T-helper 1 cell treated with Interleukin-12 subunit alpha and Interleukin-12 subunit beta and Interleukin-4 antibody, amounts not matched to agents 30 μg/mL and 1 μg/mL, for 36 hours (primary cell): ENCODE results near the gene NT5C3B.

Experiments used
- H3K27ac Mint-ChIP-seq: one replicate; pipeline ENCODE4 v1.8.0; 2021; ENCODE audit warnings: mild to moderate bottlenecking, mixed read lengths
- H3K27me3 Mint-ChIP-seq: one replicate; pipeline ENCODE4 v1.8.0; 2021; ENCODE audit warnings: low read depth, mixed read lengths
- H3K36me3 Mint-ChIP-seq: one replicate; pipeline ENCODE4 v1.8.0; 2021; ENCODE audit warnings: low read depth, mixed read lengths
- H3K4me1 Mint-ChIP-seq: one replicate; pipeline ENCODE4 v1.8.0; 2021; ENCODE audit warnings: low read depth, mixed read lengths
- H3K4me3 Mint-ChIP-seq: one replicate; pipeline ENCODE4 v1.8.0; 2021; ENCODE audit warnings: mild to moderate bottlenecking, moderate library complexity, mixed read lengths
- H3K9me3 Mint-ChIP-seq: one replicate; pipeline ENCODE4 v1.8.0; 2021; ENCODE audit warnings: mixed read lengths

Gene NT5C3B

DNA sequence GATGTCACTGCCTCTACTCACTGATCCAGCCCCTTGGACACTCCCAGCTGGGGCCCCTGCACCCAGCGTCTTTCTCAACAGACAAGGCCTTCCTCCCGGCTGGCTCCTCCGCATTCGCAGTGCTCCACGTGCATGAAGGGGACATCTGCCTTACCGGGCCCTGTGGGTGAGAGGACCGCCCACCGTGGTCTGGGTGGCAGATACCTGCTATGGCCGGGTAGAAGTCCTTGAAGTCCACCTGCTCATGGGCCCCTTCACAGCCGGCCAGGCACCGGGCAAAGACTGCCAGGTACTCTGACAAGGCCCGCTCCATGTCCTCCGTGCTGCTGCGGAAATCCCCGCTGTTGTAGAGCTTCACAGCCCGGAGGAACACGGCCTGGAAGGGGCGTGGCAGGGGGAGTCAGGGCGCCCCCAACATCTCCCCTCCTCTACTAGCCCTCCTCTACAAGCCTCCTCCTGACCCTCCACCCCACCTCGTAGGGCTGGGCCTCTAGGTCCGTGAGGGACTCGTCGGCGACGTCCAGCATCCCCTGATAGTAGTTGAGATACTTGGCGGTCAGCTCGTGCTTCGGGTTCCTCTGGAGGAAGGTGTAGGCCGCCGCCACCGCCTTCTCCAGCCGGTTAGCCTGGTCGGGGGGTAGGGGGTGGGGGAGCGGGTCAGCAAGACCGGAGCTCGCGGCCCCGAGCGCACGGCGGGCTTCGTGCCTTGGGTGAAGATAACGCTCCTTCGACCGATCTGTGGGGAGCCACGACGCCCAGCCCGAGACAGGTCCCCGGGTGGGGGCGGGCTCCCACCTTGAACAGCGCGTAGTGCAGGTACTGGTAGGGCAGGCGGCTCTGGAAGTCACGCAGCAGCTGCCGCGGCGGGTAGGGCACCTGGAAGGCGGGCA lies 25.1 kb downstream of the NT5C3B start:
- peak overlapping the region; percentile 53 for H3K4me3 Mint-ChIP-seq
- H3K9me3 Mint-ChIP-seq = no peaks in the 10 kb centered on the region
- no peak overlapping the region for H3K27ac Mint-ChIP-seq
- peaks cover 7% of the 10 kb centered on the region for H3K4me1 Mint-ChIP-seq
- no peaks in the 10 kb centered on the region for H3K36me3 Mint-ChIP-seq
- peaks cover 25% of the 10 kb centered on the region for H3K27me3 Mint-ChIP-seq

DNA sequence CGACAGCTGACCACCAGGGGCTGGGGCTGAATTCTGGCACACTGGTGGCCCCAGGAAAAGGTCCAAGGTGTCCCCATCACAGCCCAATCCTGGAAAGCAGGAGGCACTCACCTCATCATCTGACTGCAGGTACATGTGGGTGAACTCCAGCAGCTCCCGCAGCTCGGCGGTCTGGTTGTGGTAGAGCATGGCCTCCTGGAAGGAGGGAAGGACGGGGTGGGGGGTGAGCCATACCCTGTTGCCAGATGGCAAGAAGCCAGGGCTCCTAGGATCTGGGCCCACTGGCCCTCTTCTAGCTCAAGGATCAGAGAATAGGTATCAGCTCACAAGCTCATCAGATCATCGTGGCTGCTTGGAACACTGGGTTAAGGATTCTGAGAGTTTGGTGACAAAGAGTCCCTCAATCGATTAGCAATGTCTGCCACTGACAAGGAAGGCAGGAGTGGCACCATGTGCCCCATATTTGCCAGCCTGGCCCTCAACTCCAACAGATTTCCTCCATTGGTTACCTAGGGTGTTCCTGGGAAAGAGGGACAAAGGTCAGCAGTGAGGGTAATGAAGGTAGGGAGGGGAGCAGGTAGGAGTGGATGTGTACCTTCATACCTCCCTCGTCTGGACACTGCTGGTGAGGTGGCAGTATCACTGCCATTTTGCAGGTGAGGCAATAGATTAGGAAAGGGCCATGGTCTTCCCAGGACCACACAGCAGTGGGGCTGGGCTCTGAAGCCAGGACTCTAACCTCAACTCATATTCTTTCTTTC lies 29.2 kb downstream of the NT5C3B start:
- Mint-ChIP-seq H3K27me3 (peaks cover 12% of the 10 kb centered on the region), H3K4me3 (no peak overlapping the region), H3K36me3 (no peaks in the 10 kb centered on the region), H3K4me1 (peaks cover 4% of the 10 kb centered on the region), H3K27ac (no peak overlapping the region), H3K9me3 (no peaks in the 10 kb centered on the region)

DNA sequence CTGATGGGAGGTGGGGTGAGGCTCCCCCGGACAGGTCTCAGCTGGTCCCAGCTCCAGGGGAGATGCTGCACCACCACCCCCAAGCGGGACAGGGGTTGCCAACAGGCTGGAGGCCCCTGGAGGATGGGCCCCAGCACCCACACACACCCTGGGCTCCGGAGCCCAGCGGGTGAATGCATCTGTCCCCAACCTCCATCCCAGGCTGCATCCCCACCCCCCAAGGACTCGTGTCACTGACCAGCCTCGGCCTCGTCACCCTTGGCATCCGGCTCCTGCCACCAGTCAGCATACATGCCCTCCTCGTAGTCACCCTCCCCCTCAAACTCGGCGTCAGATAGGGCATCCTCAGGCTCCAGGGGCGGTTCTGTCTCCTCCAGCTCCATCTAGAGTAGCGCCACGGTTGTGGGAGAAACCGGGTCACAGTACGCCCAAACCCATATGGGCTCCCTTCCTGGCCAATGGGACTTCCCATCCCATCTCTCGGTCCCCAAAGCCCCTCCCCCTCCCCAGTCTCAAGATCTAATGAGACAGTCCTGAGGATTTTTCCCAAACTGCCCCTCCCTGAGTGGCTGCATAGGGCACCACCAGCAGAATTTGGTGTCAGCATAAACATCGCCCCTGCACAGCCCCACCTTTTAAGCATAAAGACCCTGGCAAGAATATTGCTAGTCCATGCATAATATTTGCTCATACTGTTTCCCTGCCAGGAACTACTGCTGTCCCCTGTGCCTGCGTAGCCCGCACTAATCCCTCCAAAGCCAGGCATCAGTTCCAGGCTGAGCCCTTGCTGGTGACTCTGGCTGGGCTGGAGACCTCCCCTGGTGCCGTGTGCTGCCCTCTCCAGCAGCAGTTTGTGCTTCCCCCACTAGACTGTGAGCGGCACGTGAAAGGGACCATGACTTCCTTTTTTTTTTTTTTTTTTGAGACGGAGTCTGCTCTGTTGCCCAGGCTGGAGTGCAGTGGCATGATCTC lies 32.7 kb downstream of the NT5C3B start:
- no peak overlapping the region for H3K27ac Mint-ChIP-seq
- H3K9me3 Mint-ChIP-seq = no peaks in the 10 kb centered on the region

DNA sequence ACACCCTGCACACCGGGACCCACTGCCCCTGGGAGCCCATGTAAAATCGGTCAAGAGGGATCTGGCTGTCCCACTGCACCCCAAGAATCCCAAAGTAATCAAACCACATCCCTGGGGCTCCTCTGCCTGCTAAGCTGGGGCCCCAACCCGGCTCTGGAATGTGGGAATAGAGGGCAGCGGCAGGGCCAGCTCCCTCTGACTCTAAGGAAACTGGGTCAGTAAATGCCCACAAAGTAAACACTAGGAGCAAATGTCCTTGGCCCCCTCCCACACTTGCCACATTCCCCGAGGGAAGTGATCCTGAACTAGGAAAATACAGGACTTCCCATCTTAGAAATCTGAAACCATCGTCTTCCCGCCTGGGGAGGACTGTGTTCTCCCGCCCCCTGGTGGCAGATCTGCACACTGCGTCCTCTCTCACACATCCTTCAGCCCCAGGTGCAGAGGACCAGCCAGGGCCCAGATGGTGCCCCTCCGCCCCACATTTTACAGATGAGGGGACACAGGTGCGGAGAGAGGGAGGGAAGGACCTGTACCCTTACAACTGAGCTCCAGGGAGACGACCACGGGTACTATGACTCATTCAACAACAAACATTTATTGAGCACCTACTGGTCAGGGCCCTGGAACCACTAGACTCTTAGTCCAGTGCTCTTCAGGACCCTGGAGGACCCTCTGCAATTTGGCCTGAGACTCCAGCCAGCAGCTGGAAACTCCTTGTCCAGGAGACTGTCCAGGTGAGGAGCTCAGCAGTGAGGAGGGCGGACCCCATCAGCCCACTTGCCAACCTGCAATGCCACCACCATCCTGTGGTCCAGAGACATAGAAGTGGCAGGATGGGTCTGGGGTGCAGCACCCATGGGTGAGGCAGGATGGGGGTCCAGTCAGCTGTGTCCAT lies 34.4 kb downstream of the NT5C3B start:
- no peak overlapping the region for H3K4me3 Mint-ChIP-seq
- H3K36me3 Mint-ChIP-seq = no peaks in the 10 kb centered on the region
- H3K27me3 Mint-ChIP-seq = no peaks in the 10 kb centered on the region
- no peaks in the 10 kb centered on the region for H3K9me3 Mint-ChIP-seq
- peaks cover 3% of the 10 kb centered on the region for H3K4me1 Mint-ChIP-seq
- H3K27ac Mint-ChIP-seq = no peak overlapping the region

More for the DNA sequence above, 32.7 kb downstream of the NT5C3B start:
- Mint-ChIP-seq H3K27me3 (no peaks in the 10 kb centered on the region), H3K36me3 (no peaks in the 10 kb centered on the region), H3K4me1 (peaks cover 3% of the 10 kb centered on the region), H3K4me3 (no peak overlapping the region)

DNA sequence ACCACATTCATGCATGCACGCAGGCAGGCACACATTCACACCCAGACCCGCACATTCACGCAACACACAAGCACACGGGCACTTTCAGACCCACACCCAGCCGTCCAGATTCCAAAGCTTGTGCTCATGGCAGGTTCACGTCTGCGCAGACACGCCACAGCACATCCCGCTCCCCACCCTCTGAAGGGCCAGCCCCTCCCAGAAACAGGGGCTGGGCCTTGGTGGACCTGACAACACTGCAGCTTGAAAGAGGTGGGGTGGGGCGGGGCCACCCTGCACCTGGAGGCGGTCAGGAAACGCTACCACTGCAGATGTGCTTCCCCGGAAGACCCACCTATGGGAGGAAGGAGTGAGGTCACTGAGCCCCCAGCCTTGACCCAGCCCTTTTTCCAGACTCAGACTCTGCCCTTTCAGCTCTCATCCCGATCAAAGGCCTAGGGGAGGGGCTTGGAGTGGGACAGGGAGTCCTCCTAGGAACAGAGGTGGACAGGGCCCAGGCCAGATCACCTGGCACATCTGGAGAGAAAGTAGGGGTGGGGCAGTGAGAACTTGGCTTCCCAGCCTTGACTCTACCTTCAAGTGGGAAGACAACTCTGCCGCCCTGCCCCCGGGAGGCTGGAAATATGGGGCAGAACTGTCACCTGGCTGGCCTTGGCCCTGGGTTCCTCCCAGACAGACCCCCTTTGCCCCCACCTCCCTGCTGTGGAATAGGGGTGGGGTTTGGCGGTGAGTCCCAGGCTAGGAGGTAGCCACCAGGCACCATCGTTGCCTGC lies 35.2 kb downstream of the NT5C3B start:
- no peak overlapping the region for H3K27ac Mint-ChIP-seq
- H3K9me3 Mint-ChIP-seq = no peaks in the 10 kb centered on the region
- no peaks in the 10 kb centered on the region for H3K36me3 Mint-ChIP-seq
- peaks cover 3% of the 10 kb centered on the region for H3K4me1 Mint-ChIP-seq
- no peak overlapping the region for H3K4me3 Mint-ChIP-seq
- no peaks in the 10 kb centered on the region for H3K27me3 Mint-ChIP-seq

DNA sequence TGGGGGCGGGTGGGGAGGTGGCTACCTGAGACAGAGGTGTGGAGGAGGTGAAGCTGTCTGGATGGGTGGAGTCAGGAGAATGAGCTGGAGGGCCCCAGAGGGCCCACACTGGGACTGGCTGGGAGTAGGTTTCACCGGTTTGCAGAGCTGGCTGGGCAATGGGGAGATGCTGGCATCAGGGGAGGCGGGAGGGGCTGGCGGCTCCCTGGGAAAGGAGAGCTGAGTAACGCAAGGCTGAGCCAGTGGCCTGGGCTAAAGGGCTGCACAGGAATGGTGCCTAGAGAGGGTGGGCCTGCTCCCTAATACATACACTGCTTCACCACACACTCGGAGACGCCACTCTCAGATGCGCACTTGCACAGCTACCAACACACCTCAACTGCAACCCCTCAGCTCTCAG lies 36.7 kb downstream of the NT5C3B start:
- peaks cover 3% of the 10 kb centered on the region for H3K4me1 Mint-ChIP-seq
- H3K27me3 Mint-ChIP-seq = no peaks in the 10 kb centered on the region
- no peak overlapping the region for H3K4me3 Mint-ChIP-seq
- no peaks in the 10 kb centered on the region for H3K9me3 Mint-ChIP-seq
- no peak overlapping the region for H3K27ac Mint-ChIP-seq
- no peaks in the 10 kb centered on the region for H3K36me3 Mint-ChIP-seq

DNA sequence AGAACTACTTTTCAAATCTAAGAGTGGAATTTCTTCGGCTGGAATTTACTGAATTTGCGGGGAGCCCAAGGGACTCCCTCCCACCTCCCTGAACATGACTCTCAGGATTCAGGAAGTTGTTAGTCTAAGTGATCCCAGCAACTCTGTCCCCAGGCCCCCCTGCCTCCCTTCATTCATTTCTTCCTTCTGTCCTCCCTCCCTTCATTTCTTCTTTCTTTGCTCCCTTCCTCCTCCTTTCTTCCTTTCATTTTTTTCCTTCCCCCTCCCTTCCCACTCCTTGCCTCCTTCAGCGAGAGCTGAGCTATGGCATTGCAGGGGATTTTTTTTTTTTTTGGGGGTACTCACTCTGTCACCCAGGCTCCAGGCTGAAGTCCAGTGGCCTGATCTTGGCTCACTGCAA lies 38.7 kb downstream of the NT5C3B start:
- Mint-ChIP-seq H3K4me3 (no peak overlapping the region), H3K4me1 (peaks cover 5% of the 10 kb centered on the region), H3K27ac (no peak overlapping the region), H3K27me3 (no peaks in the 10 kb centered on the region), H3K36me3 (no peaks in the 10 kb centered on the region), H3K9me3 (no peaks in the 10 kb centered on the region)

DNA sequence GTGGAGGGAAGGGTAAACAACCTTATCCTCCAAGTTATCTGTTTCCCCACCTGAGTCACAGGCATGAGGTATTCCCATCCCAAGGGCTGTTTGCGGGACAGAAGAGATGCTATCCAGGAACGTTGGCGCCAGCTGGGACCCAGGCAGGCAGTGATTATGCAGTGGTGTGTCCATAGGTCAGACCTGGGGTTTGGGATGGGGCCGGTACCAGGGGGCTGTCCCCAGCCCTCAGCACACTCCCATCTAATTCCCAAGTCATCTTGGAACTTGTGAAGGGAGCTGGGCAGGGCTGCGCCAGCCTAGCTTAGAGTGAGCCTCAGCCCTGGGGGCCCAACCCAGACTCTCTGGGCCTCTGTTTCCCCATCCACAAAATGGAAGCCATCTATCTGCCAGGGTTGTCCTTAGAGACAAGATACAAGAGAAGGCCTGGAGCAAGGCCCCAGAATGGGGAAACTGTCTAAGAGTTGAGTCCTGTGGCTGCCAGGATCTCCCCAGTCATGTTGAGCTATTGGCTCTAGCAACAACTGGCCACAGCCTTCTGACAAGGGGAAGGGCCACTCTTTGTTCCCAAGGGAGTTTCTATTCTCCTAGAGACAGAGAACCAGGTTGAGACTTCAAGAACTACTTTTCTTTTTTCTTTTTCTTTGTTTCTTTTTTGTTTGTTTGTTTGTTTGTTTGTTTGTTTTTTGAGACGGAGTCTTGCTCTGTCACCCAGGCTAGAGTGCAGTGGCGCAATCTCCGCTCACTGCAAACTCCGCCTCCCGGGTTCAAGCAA lies 39.7 kb downstream of the NT5C3B start:
- no peaks in the 10 kb centered on the region for H3K36me3 Mint-ChIP-seq
- no peaks in the 10 kb centered on the region for H3K9me3 Mint-ChIP-seq
- H3K27ac Mint-ChIP-seq = no peak overlapping the region
- H3K4me3 Mint-ChIP-seq = no peak overlapping the region
- no peaks in the 10 kb centered on the region for H3K27me3 Mint-ChIP-seq
- peaks cover 2% of the 10 kb centered on the region for H3K4me1 Mint-ChIP-seq

DNA sequence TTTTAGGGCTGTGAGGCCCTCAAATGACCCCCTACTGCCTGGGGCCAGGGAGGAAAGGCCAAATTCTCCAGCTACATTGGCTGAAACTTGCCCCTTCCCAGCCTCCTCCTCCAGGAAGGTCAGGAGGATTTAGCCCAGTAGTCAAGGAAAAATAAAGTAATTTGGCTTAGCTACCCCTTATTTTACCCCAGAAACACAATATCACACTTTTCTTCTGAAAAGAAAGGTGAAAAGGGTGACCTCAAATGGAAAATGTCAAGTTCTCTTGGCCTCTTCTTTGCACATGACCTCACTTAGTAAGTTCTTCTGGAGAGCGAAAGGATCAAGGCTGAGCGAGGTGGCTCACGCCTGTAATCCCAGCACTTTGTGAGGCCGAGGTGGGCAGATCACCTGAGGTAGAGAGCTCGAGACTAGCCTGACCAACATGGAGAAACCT lies 41.5 kb downstream of the NT5C3B start:
- no peak overlapping the region for H3K4me3 Mint-ChIP-seq
- no peaks in the 10 kb centered on the region for H3K36me3 Mint-ChIP-seq
- peaks cover 2% of the 10 kb centered on the region for H3K4me1 Mint-ChIP-seq
- no peak overlapping the region for H3K27ac Mint-ChIP-seq
- peaks cover 4% of the 10 kb centered on the region for H3K27me3 Mint-ChIP-seq
- no peaks in the 10 kb centered on the region for H3K9me3 Mint-ChIP-seq

DNA sequence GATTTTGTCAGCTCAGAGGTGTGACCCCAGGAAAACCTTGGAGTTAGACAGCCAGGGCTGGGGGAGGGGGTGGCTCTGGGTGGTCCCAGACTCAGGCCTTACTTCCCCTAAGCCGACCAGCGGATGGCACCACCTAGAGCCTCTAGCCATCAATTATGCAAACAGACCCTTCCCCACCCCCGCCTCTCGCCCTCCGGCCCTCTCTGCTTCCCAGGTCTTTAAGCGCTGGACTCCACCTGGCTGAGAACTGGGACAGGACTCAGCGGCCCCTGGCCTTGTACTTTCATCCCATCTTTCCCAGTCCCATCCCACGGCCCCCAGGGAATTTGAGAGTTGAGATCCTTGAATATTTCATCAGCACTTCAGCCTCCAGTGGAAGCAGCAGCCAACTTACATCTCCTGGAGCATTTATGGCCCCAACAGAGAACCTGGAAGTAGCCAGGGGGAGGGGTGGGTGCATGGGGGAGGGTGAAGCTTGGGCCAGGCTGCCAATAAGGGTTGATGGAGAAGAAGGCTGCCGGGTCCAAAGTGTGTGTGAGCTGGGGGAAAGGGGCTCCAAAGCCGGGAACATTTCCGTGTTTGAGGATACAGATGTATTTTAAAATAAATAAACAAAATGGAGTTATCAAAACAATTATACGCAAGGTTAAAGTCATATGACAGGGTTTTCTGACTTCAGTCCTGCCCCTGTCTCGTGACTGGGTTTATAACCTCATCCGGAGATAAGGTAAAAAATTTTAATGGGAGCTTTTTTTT lies 42.1 kb downstream of the NT5C3B start:
- Mint-ChIP-seq H3K36me3 (no peaks in the 10 kb centered on the region), H3K27ac (no peak overlapping the region), H3K9me3 (no peaks in the 10 kb centered on the region), H3K4me1 (peaks cover 2% of the 10 kb centered on the region), H3K27me3 (peaks cover 7% of the 10 kb centered on the region), H3K4me3 (no peak overlapping the region)

DNA sequence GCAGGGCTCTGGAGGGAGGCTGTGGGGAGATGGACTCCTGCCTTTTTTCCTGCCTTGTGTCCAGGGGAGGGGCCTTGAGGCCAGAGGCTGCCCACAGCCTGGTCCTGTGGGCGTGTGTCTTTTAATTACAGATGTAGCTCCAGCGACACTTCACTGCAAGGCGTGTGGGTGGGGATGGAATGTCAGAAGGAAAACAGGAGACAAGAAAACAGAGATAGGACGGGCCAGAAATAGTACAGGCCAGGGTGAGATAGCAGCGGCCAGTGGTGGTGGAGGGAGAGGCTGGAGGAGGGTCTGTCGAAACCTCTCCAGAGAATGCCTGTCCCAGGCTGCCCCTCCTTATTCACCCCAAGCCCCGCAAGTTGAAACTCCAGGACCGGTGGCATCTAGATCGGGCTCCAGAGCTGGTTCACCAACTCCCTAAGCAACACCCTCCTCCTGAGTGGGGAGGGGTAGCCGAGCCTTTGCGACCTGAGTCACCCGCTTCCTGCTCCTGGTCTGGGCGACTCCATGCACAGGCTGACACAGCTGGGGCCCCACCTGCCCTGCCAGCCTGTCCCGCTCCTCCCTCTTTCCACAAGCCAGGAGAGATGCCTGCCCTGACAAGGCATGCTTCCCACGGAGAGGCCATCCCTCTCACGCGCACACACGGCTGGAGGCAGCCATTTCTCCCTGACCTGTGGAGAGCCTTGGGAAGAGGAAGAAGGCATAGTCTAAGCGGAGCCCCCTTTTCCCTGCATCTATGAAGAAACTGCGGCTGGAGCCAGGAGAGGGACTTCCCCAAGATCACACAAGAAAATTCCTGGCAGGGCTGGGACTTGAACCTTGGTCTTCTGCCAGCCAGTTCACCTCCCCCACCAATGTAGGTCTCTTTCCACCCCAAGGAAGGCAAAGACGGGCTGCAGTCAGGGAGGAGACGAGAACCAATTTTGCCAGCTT lies 42.9 kb downstream of the NT5C3B start:
- no peaks in the 10 kb centered on the region for H3K9me3 Mint-ChIP-seq
- H3K4me1 Mint-ChIP-seq = peaks cover 5% of the 10 kb centered on the region
- H3K27ac Mint-ChIP-seq = no peak overlapping the region
- H3K27me3 Mint-ChIP-seq = peaks cover 12% of the 10 kb centered on the region
- H3K4me3 Mint-ChIP-seq = no peak overlapping the region
- no peaks in the 10 kb centered on the region for H3K36me3 Mint-ChIP-seq
